K562 (cell line): ENCODE measurements around the gene MRPL27. TPM values are rescaled to one million over a fixed set of nuclear protein-coding genes. Genes with fewer than 3 reads are reported as not detected.
A peak's percentile ranks its signal among the peaks of the same experiment; 100 is the strongest.

Experiments
- EP300 ChIP-seq: IDR thresholded peaks from 2 replicates; pipeline ENCODE4 v1.6.1; 2012; ENCODE audit warnings: low read length, improper control_type of control experiment
- MECOM ChIP-seq: fragments of 250-450 bp; sonication (Bioruptor Pico); IDR thresholded peaks from 2 replicates; pipeline ENCODE4 v1.8.0; 2022; ENCODE audit warnings: inconsistent platforms
- MYNN ChIP-seq, 2 experiments: sonication (generic); formaldehyde crosslinking in 1 of 2; IDR thresholded peaks; 2 replicates each; pipeline versions ENCODE4 v1.5.0 to v1.6.1; 2016 to 2020; ENCODE audit warnings: antibody characterized with exemption in 1 of 2, missing genetic modification reagents in 1 of 2
- STAG1 ChIP-seq: sonication (generic); formaldehyde crosslinking; IDR thresholded peaks from 2 replicates; pipeline ENCODE4 v1.5.0; 2020; ENCODE audit warnings: missing genetic modification reagents, borderline replicate concordance
- ZC3H8 ChIP-seq: fragments of 450-650 bp; IDR thresholded peaks from 2 replicates; pipeline ENCODE4 v1.6.1; 2017
- ZNF436 ChIP-seq: fragments of 250-450, 450-650 bp; sonication (Bioruptor Pico); formaldehyde crosslinking; IDR thresholded peaks from 2 replicates; pipeline ENCODE4 v1.7.0; 2020; ENCODE audit warnings: mild to moderate bottlenecking
- polyA plus RNA-seq, 8 experiments: library from polyadenylated mRNA; depleted of rRNA in 4 of 8; stranded (reverse) in 5 of 8; unstranded in 3 of 8; fragments of >200 nt; fragmentation: Nextera tagmentation in 2 of 8; fragmentation: Illumina TruSeq in 1 of 8; extraction: Ambion mirVana in 2 of 8; extraction: Trizol in 1 of 8; gene quantifications; 2 replicates each; pipeline versions ENCODE4 v1.2.1 to v1.2.3, GENCODE V29; 2011 to 2014; ENCODE audit warnings: inconsistent platforms in 1 of 8, missing spikeins in 1 of 8
- total RNA-seq, 7 experiments: library from RNA; depleted of rRNA in 6 of 7; stranded (reverse); fragments of >200 nt in 6 of 7; fragmentation: Illumina TruSeq in 2 of 7; extraction: Trizol in 2 of 7; gene quantifications; 2 replicates each; pipeline versions ENCODE4 v1.2.1 to v1.2.3, GENCODE V29; 2011 to 2021; ENCODE audit warnings: low replicate concordance in 1 of 7
- TF ChIP-seq, protein P1 (sequence below), 2 experiments: fragments of 450-650 bp; conservative IDR thresholded peaks; 2 replicates each; pipeline ENCODE4 v1.6.1; 2017; ENCODE audit warnings: mild to moderate bottlenecking in 2 of 2, moderate library complexity in 2 of 2
- TF ChIP-seq, protein P2 (sequence below): sonication (generic); formaldehyde crosslinking; IDR thresholded peaks from 2 replicates; pipeline ENCODE4 v1.8.0; 2022; ENCODE audit warnings: missing genetic modification reagents, mild to moderate bottlenecking, borderline replicate concordance
- TF ChIP-seq, protein P3 (sequence below): fragments of 250-450 bp; sonication (Bioruptor Pico); IDR thresholded peaks from 2 replicates; pipeline ENCODE4 v1.8.0; 2021; ENCODE audit warnings: moderate library complexity, mild to moderate bottlenecking, inconsistent platforms

MRPL27 gene
- total and polyA plus RNA-seq, 9 of the 15 experiments (the other 6 are each of a cell fraction or from before 2014, with no cell fraction given): 96.3 to 401 (median 142) TPM

DNA sequence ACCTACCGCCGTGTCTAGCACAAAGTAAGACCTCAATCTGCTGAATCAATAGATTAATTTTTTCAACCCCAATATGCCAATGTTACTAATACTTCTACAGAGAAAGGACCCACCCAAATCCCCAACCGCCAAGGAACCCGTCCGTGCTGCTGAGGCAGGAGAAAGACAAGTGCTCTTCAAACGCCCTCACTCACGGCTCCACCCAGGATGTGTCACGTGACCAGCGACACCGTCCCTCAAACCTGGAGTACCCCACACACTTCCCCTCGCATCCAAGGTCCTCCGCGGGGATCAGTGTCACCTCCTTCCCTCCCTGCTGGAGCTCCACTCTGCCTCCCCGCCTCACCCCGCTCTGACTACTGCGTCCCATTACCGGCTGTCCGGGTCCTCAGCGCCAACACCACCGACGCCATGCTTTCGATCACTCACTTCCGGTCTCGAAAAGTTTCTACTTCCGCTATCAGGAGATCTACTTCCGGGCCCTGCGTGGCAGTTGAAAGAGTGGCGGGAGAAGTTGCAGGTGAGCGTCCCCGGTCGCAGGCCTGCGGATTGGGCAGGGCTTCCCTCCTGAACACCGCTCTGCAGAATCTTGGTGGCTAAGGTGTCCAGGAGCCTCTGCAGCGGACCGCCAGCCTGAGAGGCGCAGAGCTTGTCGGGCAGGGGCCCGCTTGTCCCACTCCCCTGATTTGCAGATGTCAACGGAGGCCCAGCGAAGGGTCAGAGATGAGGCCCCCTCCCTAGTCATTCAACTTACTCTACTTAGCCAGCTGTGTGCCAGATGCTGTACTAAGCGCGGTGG is at the start of gene MRPL27, which contains the start of gene EME1 (continued):
- TF ChIP-seq, protein P1, sequence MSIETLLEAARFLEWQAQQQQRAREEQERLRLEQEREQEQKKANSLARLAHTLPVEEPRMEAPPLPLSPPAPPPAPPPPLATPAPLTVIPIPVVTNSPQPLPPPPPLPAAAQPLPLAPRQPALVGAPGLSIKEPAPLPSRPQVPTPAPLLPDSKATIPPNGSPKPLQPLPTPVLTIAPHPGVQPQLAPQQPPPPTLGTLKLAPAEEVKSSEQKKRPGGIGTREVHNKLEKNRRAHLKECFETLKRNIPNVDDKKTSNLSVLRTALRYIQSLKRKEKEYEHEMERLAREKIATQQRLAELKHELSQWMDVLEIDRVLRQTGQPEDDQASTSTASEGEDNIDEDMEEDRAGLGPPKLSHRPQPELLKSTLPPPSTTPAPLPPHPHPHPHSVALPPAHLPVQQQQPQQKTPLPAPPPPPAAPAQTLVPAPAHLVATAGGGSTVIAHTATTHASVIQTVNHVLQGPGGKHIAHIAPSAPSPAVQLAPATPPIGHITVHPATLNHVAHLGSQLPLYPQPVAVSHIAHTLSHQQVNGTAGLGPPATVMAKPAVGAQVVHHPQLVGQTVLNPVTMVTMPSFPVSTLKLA (conservative IDR thresholded peaks at IDR 0.05): peak; percentile 97 to 99
- TF ChIP-seq STAG1 (CRISPR knock-in tag) (no peak), MECOM (no peak), EP300 (peak; percentile 62), ZNF436 (CRISPR knock-in tag) (no peak), ZC3H8 (no peak), MYNN (IDR thresholded peaks at IDR 0.05) (no peak), MYNN (CRISPR knock-in tag; IDR thresholded peaks at IDR 0.05) (no peak)
- TF ChIP-seq, protein P2, sequence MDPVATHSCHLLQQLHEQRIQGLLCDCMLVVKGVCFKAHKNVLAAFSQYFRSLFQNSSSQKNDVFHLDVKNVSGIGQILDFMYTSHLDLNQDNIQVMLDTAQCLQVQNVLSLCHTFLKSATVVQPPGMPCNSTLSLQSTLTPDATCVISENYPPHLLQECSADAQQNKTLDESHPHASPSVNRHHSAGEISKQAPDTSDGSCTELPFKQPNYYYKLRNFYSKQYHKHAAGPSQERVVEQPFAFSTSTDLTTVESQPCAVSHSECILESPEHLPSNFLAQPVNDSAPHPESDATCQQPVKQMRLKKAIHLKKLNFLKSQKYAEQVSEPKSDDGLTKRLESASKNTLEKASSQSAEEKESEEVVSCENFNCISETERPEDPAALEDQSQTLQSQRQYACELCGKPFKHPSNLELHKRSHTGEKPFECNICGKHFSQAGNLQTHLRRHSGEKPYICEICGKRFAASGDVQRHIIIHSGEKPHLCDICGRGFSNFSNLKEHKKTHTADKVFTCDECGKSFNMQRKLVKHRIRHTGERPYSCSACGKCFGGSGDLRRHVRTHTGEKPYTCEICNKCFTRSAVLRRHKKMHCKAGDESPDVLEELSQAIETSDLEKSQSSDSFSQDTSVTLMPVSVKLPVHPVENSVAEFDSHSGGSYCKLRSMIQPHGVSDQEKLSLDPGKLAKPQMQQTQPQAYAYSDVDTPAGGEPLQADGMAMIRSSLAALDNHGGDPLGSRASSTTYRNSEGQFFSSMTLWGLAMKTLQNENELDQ (CRISPR knock-in tag): no peak
- TF ChIP-seq, protein P3, sequence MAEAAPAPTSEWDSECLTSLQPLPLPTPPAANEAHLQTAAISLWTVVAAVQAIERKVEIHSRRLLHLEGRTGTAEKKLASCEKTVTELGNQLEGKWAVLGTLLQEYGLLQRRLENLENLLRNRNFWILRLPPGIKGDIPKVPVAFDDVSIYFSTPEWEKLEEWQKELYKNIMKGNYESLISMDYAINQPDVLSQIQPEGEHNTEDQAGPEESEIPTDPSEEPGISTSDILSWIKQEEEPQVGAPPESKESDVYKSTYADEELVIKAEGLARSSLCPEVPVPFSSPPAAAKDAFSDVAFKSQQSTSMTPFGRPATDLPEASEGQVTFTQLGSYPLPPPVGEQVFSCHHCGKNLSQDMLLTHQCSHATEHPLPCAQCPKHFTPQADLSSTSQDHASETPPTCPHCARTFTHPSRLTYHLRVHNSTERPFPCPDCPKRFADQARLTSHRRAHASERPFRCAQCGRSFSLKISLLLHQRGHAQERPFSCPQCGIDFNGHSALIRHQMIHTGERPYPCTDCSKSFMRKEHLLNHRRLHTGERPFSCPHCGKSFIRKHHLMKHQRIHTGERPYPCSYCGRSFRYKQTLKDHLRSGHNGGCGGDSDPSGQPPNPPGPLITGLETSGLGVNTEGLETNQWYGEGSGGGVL (CRISPR knock-in tag): no peak
